ENCODE data around the gene ZG16. TPM values are rescaled to one million over a fixed set of nuclear protein-coding genes. Genes with fewer than 3 reads are reported as not detected.

Gene ZG16
- total and polyA plus RNA-seq, 9 of the 15 experiments (the other 6 are each of a cell fraction or from before 2014, with no cell fraction given) = 0.04 TPM; not detected in 8

DNA sequence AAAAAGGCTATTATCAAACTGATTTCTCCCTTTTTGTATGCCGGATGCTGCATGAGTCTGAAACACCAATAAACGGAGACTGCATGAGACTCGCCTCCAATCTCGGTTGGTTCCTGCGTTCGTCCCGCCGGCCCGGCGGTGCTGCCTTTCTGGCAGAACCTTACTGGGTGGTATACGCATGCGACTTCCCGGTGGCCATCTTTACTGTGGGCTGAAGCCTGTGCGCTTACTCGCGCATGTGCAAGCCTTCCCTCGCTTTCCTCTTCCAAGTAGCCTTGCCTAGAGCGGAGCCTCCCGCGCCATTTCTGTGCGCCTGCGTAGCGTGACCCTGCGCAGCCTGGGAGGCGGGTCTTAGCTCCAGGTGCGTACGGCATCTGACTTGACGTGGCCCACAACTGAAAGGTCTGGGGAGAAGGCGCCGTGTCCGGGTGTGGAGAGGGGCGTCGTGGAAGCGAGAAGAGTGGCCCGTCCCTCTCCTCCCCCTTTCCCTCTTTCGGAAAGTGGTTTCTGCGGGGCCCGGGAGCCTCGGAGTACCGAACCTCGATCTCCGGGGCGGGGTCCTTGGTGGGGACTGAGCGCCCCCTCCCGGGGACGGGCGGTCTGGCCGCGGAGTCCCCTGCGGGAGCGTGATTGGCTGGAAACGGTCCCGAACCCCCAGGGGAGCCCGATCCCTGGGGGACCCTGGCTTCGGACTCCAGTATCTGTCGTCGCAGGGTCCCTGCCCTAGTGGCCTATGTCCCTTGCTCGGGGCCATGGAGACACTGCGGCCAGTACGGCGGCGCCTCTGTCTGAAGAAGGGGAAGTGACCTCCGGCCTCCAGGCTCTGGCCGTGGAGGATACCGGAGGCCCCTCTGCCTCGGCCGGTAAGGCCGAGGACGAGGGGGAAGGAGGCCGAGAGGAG, 38.0 kb downstream of the ZG16 start, which contains the start of gene PAGR1 (continued):
- TF ChIP-seq, protein P1, sequence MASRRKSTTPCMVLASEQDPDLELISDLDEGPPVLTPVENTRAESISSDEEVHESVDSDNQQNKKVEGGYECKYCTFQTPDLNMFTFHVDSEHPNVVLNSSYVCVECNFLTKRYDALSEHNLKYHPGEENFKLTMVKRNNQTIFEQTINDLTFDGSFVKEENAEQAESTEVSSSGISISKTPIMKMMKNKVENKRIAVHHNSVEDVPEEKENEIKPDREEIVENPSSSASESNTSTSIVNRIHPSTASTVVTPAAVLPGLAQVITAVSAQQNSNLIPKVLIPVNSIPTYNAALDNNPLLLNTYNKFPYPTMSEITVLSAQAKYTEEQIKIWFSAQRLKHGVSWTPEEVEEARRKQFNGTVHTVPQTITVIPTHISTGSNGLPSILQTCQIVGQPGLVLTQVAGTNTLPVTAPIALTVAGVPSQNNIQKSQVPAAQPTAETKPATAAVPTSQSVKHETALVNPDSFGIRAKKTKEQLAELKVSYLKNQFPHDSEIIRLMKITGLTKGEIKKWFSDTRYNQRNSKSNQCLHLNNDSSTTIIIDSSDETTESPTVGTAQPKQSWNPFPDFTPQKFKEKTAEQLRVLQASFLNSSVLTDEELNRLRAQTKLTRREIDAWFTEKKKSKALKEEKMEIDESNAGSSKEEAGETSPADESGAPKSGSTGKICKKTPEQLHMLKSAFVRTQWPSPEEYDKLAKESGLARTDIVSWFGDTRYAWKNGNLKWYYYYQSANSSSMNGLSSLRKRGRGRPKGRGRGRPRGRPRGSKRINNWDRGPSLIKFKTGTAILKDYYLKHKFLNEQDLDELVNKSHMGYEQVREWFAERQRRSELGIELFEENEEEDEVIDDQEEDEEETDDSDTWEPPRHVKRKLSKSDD (conservative IDR thresholded peaks at IDR 0.05; ENCODE audit: low read length) = no peak; the same call in 1 of the 2 replicates
- TF ChIP-seq RHOXF2B (CRISPR knock-in tag; conservative IDR thresholded peaks at IDR 0.05) = no peak
- TF ChIP-seq, protein P2, sequence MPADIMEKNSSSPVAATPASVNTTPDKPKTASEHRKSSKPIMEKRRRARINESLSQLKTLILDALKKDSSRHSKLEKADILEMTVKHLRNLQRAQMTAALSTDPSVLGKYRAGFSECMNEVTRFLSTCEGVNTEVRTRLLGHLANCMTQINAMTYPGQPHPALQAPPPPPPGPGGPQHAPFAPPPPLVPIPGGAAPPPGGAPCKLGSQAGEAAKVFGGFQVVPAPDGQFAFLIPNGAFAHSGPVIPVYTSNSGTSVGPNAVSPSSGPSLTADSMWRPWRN (IDR thresholded peaks at IDR 0.05; ENCODE audit: low read depth) = no peak
- TF ChIP-seq CREB1 (IDR thresholded peaks at IDR 0.05) = peak; percentile 91
- TF ChIP-seq CREB1 (CRISPR knock-in tag; IDR thresholded peaks at IDR 0.05) = peak; percentile 95
- no peak for TF ChIP-seq ZNF780A (CRISPR knock-in tag; IDR thresholded peaks at IDR 0.05)
- no peak for TF ChIP-seq ZNF224 (CRISPR knock-in tag; IDR thresholded peaks at IDR 0.05)
- TF ChIP-seq ZNF408 (CRISPR knock-in tag; IDR thresholded peaks at IDR 0.05; ENCODE audit: low read depth) = no peak
- TF ChIP-seq TARDBP (IDR thresholded peaks at IDR 0.05) = 0 out of 2 replicates have a peak, but pooled peaks have one; percentile 74
- peak; percentile 41 for TF ChIP-seq EGR1 (conservative IDR thresholded peaks at IDR 0.05)
- no peak for TF ChIP-seq TCF7L2 (IDR thresholded peaks at IDR 0.05; ENCODE audit: low read depth, low read length)
- no peak for TF ChIP-seq HEY1 (CRISPR knock-in tag; IDR thresholded peaks at IDR 0.05; ENCODE audit: borderline replicate concordance)
- peak; percentile 77 for TF ChIP-seq NFIC (IDR thresholded peaks at IDR 0.05)
- TF ChIP-seq, protein P3, sequence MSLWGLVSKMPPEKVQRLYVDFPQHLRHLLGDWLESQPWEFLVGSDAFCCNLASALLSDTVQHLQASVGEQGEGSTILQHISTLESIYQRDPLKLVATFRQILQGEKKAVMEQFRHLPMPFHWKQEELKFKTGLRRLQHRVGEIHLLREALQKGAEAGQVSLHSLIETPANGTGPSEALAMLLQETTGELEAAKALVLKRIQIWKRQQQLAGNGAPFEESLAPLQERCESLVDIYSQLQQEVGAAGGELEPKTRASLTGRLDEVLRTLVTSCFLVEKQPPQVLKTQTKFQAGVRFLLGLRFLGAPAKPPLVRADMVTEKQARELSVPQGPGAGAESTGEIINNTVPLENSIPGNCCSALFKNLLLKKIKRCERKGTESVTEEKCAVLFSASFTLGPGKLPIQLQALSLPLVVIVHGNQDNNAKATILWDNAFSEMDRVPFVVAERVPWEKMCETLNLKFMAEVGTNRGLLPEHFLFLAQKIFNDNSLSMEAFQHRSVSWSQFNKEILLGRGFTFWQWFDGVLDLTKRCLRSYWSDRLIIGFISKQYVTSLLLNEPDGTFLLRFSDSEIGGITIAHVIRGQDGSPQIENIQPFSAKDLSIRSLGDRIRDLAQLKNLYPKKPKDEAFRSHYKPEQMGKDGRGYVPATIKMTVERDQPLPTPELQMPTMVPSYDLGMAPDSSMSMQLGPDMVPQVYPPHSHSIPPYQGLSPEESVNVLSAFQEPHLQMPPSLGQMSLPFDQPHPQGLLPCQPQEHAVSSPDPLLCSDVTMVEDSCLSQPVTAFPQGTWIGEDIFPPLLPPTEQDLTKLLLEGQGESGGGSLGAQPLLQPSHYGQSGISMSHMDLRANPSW (CRISPR knock-in tag; IDR thresholded peaks at IDR 0.05) = no peak; the same call in 1 of the 2 replicates
- TF ChIP-seq LARP7 (IDR thresholded peaks at IDR 0.05) = no peak
- TF ChIP-seq ZNF274 (IDR thresholded peaks at IDR 0.05; ENCODE audit: borderline replicate concordance, low read depth, low read length) = no peak
- peak; percentile 55; the same call in 1 of the 2 replicates for TF ChIP-seq HDAC8 (tag; IDR thresholded peaks at IDR 0.05)
- peak; percentile 42 to 89; a peak in 3 of 4 replicates for TF ChIP-seq MAZ (CRISPR knock-in tag; conservative IDR thresholded peaks at IDR 0.05 in 1 of 2, IDR thresholded peaks at IDR 0.05 in 1 of 2)
- TF ChIP-seq NCOA4 (IDR thresholded peaks at IDR 0.05; ENCODE audit: partially characterized antibody) = no peak
